CD4-positive, alpha-beta T cell treated with Interleukin-10 for 1 hour (primary cell): ENCODE results near the gene LLGL1.
A peak's percentile ranks its signal among the peaks of the same experiment; 100 is the strongest.

ENCODE experiments used
- DNase-seq: peaks from one replicate; pipeline ENCODE4 v3.0.0-alpha.2; 2020

The LLGL1 gene

DNA sequence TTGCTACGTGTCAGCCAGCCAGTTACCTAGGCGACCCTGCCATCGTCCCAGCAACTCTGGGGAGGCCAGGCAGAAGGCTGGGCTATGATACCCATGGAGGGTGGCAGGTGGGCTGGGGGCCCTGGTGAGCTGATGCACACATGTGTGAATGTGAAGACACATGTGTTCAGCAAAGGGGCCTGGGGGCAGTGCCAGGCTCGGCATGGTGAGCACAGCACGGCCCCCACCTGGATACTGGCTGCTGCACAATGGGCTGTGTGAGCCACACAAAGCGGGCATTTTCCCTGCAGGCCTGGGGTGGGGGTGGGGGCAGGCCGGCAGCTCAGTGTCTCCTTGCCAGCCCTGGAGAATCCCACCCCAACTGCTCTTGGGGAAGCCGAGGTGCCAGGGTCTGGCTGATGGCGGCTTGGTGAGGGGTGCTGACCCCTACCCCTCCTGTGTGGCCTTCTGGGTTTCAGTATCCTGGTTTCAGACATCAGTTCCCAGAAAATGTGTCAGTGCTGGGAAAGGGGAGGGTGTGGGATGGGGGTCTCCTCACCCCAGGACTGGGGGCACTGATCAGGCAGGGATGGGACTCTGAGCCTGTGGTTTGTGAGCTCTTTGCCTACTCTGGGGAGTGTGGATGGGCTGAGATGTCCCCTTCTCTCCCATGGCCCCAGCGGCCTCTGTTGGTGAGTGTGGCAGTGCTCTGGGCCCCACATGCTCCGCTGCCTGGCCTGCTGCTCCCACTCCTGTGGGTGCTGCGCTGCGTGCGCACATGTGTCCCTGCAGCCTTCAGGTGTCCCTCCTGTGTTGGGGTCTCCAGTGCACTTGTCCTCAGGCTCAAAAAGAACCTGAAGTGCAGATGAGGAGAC is 5.1 kb downstream of the LLGL1 start:
- DNase-seq: no peak

DNA sequence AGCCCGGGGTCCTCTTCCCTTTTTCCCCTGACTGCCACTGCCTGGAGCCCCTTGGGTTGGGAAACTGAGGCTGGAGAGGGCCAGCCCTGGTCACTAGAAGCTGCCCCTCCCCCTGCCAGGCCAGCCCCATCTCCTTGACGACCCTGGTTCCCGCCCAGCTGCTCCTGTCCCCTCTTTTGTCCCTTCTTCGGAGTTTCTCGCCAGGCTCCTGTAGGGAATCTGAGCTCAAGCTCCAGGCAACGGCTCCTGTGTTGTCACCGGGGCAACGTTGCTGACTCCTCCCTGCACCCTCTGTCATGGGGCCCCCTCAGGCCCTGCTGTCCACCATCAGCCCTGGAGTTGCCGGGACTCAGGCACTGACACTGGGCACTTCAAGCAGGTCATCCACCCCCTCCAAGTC is 5.7 kb downstream of the LLGL1 start:
- no peak for DNase-seq

GRCh38 chr17:18233803-18234518 is 8.5 kb downstream of the LLGL1 start:
- DNase-seq: no peak

- no peak for DNase-seq
Measured at GRCh38 chr17:18234853-18235380, 9.5 kb downstream of the LLGL1 start.

DNA sequence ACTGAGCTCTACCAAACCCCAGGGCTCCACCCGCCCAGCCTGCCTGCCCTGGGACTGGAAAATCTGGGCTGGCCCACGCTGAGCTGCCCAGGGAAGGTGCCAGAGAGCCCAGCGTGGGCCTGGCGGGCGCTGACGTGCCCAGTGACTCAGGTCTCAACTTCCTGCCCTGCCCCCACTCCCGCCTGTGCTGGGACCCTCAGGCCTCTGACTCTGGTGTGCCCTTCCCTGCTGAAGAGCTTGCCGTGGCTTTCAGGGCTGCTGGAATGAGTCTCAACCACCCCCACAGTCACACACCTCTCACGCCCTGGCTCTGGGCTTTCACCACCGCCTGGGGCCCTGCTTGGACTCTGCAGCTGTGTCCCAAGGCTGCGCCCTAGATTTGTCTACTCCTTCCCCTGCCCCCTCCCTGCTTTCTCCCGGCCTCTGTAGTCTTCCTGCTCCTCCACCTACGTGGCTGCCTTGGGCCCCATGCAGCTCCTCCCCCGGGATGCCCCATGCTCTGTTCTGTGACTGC is 10.4 kb downstream of the LLGL1 start:
- DNase-seq: no peak

- DNase-seq: no peak
Measured at GRCh38 chr17:18236494-18236893, 11.1 kb downstream of the LLGL1 start.

- no peak for DNase-seq
Measured at GRCh38 chr17:18237461-18237860, 12.0 kb downstream of the LLGL1 start.

- no peak for DNase-seq
Measured at GRCh38 chr17:18238299-18238698, 12.9 kb downstream of the LLGL1 start.

DNA sequence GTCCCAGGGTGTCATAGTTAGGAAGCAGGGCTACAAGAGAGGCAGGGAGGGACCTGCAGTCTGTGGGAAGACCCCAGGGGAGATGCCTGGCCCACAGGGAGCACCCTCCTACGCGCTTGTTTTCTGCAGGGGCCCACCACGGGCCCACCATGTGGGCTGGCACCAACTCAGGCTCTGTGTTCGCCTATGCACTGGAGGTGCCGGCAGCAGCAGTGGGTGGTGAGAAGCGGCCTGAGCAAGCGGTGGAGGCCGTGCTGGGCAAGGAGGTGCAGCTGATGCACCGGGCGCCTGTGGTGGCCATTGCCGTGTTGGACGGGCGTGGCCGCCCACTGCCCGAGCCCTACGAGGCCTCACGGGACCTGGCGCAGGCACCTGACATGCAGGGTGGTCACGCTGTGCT is 15.0 kb downstream of the LLGL1 start:
- DNase-seq: no peak

GRCh38 chr17:18241229-18241871 is 15.9 kb downstream of the LLGL1 start:
- DNase-seq: no peak

DNA sequence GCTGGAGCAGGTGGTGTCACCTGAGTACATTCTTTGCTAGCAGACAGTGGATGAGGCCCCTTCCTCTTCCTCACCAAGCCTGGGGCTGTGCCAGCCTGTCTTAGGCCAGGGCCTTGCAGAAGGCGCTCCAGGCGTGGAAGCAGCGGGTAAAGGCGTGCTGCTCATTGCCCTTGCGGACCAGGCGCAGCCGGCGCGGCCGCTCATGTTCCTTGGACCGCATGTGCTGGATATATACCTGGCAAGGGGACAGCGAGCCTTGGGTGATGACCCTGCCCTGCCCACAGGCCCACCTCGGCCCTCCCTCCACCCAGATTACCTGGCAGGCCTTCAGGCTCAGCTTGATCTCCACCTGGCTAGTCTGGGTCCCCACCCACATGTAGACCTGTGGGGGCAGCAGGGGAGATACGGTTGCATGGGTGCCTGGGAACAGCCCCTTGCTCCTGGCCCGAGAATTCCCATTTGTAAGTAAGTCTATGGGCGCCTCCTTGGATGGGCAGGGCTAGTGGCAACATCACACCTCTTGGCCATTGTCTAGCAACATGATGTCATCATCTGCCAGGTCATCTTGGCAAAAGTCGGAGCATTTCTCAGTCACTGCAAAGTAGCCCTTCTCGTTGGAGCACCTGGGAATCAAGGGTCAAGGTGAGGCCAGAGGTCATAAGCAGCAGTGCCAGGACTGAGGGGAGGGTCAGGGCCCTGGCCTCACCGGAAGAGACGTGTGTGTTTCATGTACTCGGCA is 19.8 kb downstream of the LLGL1 start:
- no peak for DNase-seq

DNA sequence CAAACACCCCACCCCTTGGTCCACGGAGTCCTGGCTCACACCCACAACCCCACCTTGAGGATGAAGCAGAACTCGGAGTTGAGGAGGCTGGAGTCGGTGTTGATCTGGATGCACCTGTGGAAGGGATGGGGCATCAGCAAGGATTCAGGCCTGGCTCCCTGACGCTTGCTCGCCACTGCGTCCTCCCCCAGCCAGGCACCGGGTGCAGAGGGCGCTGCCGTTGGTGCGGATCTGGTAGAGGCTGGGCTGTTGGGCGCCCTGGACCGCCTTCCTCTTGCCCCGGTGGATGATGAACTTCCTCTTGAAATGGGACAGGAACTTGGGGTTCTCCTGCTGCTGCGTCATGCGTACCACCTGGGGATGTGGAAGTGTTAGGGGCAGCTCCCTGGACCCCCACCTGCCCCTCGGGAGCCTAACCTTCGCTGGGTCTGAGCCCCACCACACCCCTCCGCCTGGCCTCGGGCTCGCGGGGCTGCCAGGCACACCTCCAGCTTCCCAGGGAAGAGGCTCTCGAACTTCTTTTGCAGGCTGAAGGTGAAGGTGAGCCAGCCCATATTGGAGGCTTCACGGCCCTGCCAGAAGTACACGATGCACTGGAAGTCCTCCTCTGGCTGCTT is 20.8 kb downstream of the LLGL1 start:
- DNase-seq: no peak

DNA sequence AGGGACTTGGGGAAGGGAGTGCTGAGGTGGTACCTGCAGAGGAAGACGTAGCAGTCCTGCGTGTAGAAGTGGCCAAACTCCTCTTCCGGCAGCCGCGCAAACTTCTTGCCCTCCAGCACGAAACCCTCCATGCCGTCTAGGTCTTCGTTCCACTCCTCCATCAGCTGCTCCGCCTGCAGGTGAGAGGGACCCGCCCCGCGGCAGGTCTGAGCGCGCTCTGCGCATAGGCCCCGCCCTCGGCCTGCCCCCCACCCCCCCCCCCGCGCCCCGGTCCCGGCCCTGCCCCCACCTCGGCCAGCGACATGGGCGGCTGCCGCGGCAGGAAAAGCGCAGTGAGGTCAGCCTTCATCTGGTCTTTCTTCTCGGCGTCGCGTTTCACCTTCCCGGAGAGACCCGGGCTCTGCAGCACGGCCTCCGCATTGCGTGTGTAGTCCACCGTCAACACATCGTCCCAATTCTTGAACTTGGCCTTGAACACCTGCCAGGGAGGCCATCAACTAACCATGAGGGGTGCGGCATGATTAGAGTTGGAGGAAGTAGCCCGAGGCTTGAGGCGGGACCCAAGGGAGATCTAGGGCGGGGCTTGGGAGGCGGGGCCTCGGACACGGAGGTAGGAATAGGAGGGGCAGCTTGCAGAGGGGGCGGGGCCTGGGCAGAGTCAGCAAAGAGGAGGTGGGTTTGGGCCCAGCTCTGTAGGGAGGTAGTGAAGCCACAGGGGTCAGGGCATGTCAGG is 21.6 kb downstream of the LLGL1 start:
- peak; percentile 25 for DNase-seq

- DNase-seq: no peak
Measured at GRCh38 chr17:18247613-18248001, 22.2 kb downstream of the LLGL1 start.

DNA sequence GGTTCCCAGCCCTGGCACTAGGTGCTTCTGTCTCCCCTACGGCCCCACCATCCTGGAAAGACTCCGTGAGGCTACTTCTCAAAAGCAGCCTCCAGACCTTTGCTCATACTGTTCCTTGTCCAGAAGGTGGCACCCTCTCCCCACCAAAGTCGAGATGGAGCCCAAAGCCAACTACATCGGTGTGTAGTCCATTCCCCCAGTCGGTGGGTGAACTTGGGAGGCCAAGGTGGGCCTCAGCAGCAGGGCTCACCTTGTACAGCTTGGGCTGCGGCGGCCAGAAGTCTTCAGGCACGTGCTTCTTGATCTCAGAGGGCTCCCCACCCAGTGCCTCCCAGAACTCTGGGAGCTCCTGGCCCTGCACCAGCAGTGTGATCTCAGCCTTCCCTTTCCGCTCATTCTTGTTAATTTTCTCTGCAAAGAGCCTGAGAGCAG is 22.9 kb downstream of the LLGL1 start:
- DNase-seq: peak; percentile 76

- DNase-seq: no peak
Measured at GRCh38 chr17:18248811-18249210, 23.4 kb downstream of the LLGL1 start.

- no peak for DNase-seq
Measured at GRCh38 chr17:18250259-18250658, 24.8 kb downstream of the LLGL1 start.

GRCh38 chr17:18250708-18251107 is 25.3 kb downstream of the LLGL1 start:
- no peak for DNase-seq

- no peak for DNase-seq
Measured at GRCh38 chr17:18251204-18251603, 25.8 kb downstream of the LLGL1 start.

GRCh38 chr17:18252160-18252559 is 26.7 kb downstream of the LLGL1 start:
- DNase-seq: no peak

GRCh38 chr17:18253187-18253884 is 27.9 kb downstream of the LLGL1 start:
- DNase-seq: no peak
